ENCODE data around the gene SPINK4. TPM values are rescaled to one million over a fixed set of nuclear protein-coding genes. Genes with fewer than 3 reads are reported as not detected.

Gene SPINK4
- total RNA-seq, 1 donor from 2014 or later, result not detected

DNA sequence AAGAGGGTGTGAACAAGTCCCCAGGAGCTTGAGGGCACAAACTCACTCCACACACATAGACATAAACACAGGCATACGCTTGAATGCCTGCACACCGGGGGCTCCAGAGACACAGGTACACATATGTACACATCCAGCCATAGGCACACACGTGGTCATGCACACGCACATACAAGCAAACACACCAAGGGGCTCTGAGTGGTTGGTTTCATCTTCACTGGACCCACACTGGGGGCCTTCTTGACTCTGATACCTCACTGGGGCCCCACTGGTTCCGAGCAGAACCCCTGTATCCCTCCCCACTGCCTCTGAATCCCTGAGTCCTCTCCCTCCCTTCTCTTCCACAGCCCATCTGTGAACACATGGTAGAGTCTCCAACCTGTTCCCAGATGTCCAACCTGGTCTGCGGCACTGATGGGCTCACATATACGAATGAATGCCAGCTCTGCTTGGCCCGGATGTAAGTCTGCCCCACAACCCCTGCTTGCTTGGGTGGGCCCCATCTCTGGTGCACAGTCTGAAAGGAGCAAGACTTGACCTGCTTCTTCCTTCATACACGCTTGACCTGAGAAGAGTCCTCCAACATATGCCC is 6.4 kb downstream of the SPINK4 start:
- H3K27me3 Mint-ChIP-seq (ENCODE audit: low read depth), result no peaks in the 10 kb centered on the region
- no peak overlapping the region for H3K27ac Mint-ChIP-seq (ENCODE audit: unreplicated experiment)
- peaks cover 4% of the 10 kb centered on the region for H3K36me3 Mint-ChIP-seq (ENCODE audit: low read depth)
- no peaks in the 10 kb centered on the region for H3K9me3 Mint-ChIP-seq
- no peaks in the 10 kb centered on the region for H3K4me1 Mint-ChIP-seq
- DNase-seq (ENCODE audit: low read depth, low spot score), result no peak
- H3K4me3 Mint-ChIP-seq, result no peak overlapping the region
- TF ChIP-seq CTCF (conservative IDR thresholded peaks at IDR 0.05), result no peak

DNA sequence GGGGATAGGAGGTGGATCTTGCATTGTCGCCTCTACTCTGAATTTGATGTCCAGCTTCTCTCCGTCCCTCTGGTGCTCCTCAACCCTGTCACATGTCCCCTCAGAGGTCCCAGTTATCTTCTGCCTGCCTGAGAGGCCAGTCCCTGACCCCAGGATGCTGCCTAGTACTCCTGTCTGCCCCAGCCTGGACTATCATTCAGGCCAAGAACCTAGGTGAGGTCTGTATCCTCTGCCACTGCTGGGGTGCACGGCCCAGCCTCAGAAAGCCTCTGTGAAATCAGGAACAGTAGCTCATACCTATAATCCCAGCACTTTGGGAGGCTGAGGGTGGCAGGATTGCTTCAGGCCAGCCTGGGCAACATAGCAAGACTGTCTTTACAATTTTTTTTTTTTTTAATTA is 8.6 kb downstream of the SPINK4 start:
- H3K36me3 Mint-ChIP-seq (ENCODE audit: low read depth), result peaks cover 9% of the 10 kb centered on the region
- no peaks in the 10 kb centered on the region for H3K4me1 Mint-ChIP-seq
- DNase-seq (ENCODE audit: low read depth, low spot score), result no peak
- H3K9me3 Mint-ChIP-seq, result no peaks in the 10 kb centered on the region
- no peaks in the 10 kb centered on the region for H3K27me3 Mint-ChIP-seq (ENCODE audit: low read depth)
- H3K4me3 Mint-ChIP-seq, result no peak overlapping the region
- TF ChIP-seq CTCF (conservative IDR thresholded peaks at IDR 0.05), result no peak
- no peak overlapping the region for H3K27ac Mint-ChIP-seq (ENCODE audit: unreplicated experiment)

DNA sequence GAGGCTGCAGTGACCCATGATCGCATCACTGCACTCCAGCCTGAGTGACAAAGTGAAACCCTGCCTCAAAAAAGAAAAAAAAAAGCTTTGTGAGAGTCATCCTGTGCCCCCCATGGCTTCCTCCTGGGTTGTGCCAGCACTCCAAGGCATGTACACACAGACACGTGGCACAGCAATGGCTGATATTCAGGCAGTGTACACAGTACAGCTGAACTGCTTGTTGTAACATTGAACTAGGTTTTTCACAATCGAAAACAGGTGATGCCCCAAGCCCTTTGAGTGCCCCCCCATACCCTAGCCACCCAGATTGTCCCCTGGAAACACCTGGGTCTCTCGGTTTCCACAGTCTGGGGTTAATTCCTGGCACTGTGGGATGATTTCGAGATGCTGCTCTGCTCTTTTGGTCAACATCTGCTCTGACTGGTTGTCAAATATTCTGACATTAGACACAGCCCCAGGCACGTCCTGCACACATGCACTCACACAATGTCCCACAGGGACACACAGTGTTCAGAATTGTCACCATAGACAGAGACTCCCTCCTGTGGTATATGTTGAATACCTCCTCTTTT is 9.2 kb downstream of the SPINK4 start:
- TF ChIP-seq CTCF (conservative IDR thresholded peaks at IDR 0.05), result no peak
- DNase-seq (ENCODE audit: low read depth, low spot score), result no peak
- Mint-ChIP-seq H3K27me3 (ENCODE audit: low read depth) (no peaks in the 10 kb centered on the region), H3K36me3 (ENCODE audit: low read depth) (peaks cover 9% of the 10 kb centered on the region), H3K4me1 (no peaks in the 10 kb centered on the region), H3K9me3 (no peaks in the 10 kb centered on the region), H3K4me3 (no peak overlapping the region), H3K27ac (ENCODE audit: unreplicated experiment) (no peak overlapping the region)

DNA sequence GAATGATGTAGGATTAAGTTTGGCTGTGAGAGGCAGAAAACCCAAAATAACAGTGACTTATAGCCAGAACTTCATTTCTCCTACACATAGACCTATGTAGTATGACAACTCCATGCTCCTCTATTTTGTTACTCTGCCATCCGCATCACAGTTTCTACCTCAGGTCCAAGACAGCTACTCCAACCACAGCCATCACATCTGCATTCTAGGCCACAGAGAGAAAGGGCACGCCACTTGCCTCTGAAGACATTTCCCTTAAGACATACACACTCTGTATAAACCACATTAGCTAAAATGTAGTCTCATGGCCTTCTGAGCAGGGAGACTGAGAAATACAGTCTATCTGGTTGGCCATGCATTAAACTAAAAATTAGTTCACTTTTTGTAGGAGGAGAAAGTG is 10.0 kb downstream of the SPINK4 start:
- H3K36me3 Mint-ChIP-seq (ENCODE audit: low read depth), result peaks cover 13% of the 10 kb centered on the region
- H3K4me3 Mint-ChIP-seq, result no peak overlapping the region
- H3K4me1 Mint-ChIP-seq, result no peaks in the 10 kb centered on the region
- no peaks in the 10 kb centered on the region for H3K27me3 Mint-ChIP-seq (ENCODE audit: low read depth)
- H3K27ac Mint-ChIP-seq (ENCODE audit: unreplicated experiment), result no peak overlapping the region
- TF ChIP-seq CTCF (conservative IDR thresholded peaks at IDR 0.05), result no peak
- no peaks in the 10 kb centered on the region for H3K9me3 Mint-ChIP-seq
- DNase-seq (ENCODE audit: low read depth, low spot score), result no peak

DNA sequence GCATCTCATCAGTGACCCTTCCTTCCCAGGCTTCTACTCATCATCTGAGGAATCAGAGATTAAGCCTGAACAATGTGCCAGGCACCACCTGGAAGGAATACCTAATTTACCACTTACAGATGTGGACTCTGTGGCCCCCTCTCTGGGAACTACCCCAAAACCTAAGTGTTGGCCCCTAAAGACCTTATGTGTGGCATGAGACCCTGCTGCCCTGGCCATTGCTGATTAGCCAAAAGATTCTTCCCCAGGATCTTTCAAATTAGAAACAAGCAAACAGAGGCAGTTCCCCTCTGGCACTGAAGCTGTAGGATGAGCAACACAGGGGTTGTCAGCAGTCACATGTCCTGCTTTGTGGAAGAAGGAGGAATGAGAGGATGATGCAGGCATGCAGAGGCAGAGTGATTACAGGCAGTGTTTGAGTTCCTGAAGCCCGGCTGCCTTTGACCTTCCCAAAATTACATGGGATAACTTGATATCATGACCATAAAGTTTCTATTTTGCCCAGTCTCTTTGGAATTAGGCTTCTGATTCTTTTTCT is 10.6 kb downstream of the SPINK4 start:
- H3K9me3 Mint-ChIP-seq, result no peaks in the 10 kb centered on the region
- H3K27me3 Mint-ChIP-seq (ENCODE audit: low read depth), result no peaks in the 10 kb centered on the region
- H3K4me3 Mint-ChIP-seq, result no peak overlapping the region
- no peak for TF ChIP-seq CTCF (conservative IDR thresholded peaks at IDR 0.05)
- H3K27ac Mint-ChIP-seq (ENCODE audit: unreplicated experiment), result no peak overlapping the region
- no peaks in the 10 kb centered on the region for H3K4me1 Mint-ChIP-seq
- no peak for DNase-seq (ENCODE audit: low read depth, low spot score)
- H3K36me3 Mint-ChIP-seq (ENCODE audit: low read depth), result peaks cover 13% of the 10 kb centered on the region

Data from neural crest cell (in vitro differentiated cells).